Lung (tissue), 12 donors: ENCODE results near the gene POLL. TPM values are rescaled to one million over a fixed set of nuclear protein-coding genes. Genes with fewer than 3 reads are reported as not detected.

Experiments
- ATAC-seq: fragments of 200-7000 bp; cut with Tn5 transposase; one replicate; pipeline ENCODE4 v1.9.1; 2020; ENCODE audit warnings: moderate number of reproducible peaks; ENCODE audit not compliant: insufficient read depth, low FRiP score
- DNase-seq, 3 donors: peaks; one replicate each; pipeline ENCODE4 v3.0.0-alpha.2; 2013 to 2017
- H3K27ac ChIP-seq, 2 donors: one replicate each; pipeline ENCODE4 v1.5.1; 2013; ENCODE audit warnings: mild to moderate bottlenecking in 2 of 2, moderate library complexity in 2 of 2, control low read depth in 1 of 2, inconsistent platforms in 1 of 2, low read depth in 1 of 2, low read length in 1 of 2
- H3K27me3 ChIP-seq, 3 donors: one replicate each; pipeline ENCODE4 v1.5.1; 2013; ENCODE audit warnings: low read length in 2 of 3; ENCODE audit not compliant: control insufficient read depth in 3 of 3, insufficient read depth in 3 of 3
- H3K36me3 ChIP-seq, 4 donors: one replicate each; pipeline ENCODE4 v1.5.1; 2013; ENCODE audit warnings: low read length in 4 of 4, mild to moderate bottlenecking in 1 of 4, moderate library complexity in 1 of 4; ENCODE audit not compliant: control insufficient read depth in 4 of 4, insufficient read depth in 4 of 4
- H3K4me1 ChIP-seq, 5 donors: one replicate each; pipeline ENCODE4 v1.5.1; 2013; ENCODE audit warnings: low read length in 5 of 5, mild to moderate bottlenecking in 2 of 5, moderate library complexity in 1 of 5; ENCODE audit not compliant: control insufficient read depth in 5 of 5, insufficient read depth in 5 of 5
- H3K4me3 ChIP-seq: one replicate; pipeline ENCODE4 v1.5.1; 2013; ENCODE audit warnings: mild to moderate bottlenecking, control low read depth, moderate library complexity
- H3K9ac ChIP-seq, 2 donors: one replicate each; pipeline ENCODE4 v1.5.1; 2013; ENCODE audit warnings: low read length in 2 of 2, control low read depth in 1 of 2; ENCODE audit not compliant: insufficient read depth in 1 of 2
- H3K9me3 ChIP-seq, 4 donors: one replicate each; pipeline ENCODE4 v1.5.1; 2013; ENCODE audit warnings: low read length in 3 of 4, mild to moderate bottlenecking in 1 of 4, moderate library complexity in 1 of 4; ENCODE audit not compliant: control insufficient read depth in 4 of 4, insufficient read depth in 3 of 4
- WGBS, 2 donors: extraction: QIAGEN DNeasy Blood & Tissue Kit; methylation state at CpG; one replicate each; pipeline ENCODE4 v1.1.7; 2013; 5-methylcytosine and 5-hydroxymethylcytosine counted together
- polyA plus RNA-seq, 2 donors: library from polyadenylated mRNA; stranded (reverse); fragments of 200-250 nt; gene quantifications; one replicate each; pipeline ENCODE4 v1.2.1, GENCODE V29; 2013
- total RNA-seq, 2 donors: library from RNA; depleted of rRNA in 1 of 2; stranded (reverse); fragments of >200 nt in 1 of 2; gene quantifications; one replicate each; pipeline ENCODE4 v1.2.1, GENCODE V29; 2014 to 2021
- TF ChIP-seq, protein P1 (sequence below): IDR thresholded peaks from 2 replicates; pipeline ENCODE4 v1.5.1; 2012; ENCODE audit warnings: mild to moderate bottlenecking; ENCODE audit errors: control extremely low read depth, extremely low read depth
- donor health status: control.
- donor health status: control.
- donor health status: Bipolar disorder and iron deficiency.
- donor health status: healthy.
- donor health status: DM: yes; HTN: yes; CAD: no.

Gene POLL
- total and polyA plus RNA-seq, 4 donors: 16.6 to 26.9 (median 25.0) TPM

DNA sequence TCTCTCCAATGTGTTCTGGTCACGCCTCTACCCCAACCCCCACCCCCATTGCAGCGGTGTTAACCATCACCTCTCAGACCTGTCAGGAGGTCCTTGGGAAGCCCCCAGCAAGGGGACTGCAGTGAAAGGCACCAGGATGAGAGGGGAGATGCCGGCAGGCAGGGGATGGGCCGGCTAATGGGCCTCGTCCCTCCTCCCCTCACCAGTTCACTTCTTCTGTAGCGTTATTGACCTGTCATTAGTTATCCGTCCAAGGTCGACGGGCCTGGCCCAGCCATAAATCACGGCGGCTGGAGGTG lies 18.8 kb downstream of the POLL start:
- Histone ChIP-seq H3K27ac (no peak overlapping the region), H3K4me3 (no peak overlapping the region), H3K36me3 (no peaks in the 10 kb centered on the region), H3K9ac (no peak overlapping the region), H3K4me1 (peaks cover 0 to 12% (median 0%) of the 10 kb centered on the region in 5 donors), H3K27me3 (peaks cover 0 to 49% (median 19%) of the 10 kb centered on the region in 3 donors), H3K9me3 (peaks cover 0 to 7% (median 3%) of the 10 kb centered on the region in 4 donors)
- ATAC-seq (no peak), DNase-seq (no peak)
- TF ChIP-seq, protein P1, sequence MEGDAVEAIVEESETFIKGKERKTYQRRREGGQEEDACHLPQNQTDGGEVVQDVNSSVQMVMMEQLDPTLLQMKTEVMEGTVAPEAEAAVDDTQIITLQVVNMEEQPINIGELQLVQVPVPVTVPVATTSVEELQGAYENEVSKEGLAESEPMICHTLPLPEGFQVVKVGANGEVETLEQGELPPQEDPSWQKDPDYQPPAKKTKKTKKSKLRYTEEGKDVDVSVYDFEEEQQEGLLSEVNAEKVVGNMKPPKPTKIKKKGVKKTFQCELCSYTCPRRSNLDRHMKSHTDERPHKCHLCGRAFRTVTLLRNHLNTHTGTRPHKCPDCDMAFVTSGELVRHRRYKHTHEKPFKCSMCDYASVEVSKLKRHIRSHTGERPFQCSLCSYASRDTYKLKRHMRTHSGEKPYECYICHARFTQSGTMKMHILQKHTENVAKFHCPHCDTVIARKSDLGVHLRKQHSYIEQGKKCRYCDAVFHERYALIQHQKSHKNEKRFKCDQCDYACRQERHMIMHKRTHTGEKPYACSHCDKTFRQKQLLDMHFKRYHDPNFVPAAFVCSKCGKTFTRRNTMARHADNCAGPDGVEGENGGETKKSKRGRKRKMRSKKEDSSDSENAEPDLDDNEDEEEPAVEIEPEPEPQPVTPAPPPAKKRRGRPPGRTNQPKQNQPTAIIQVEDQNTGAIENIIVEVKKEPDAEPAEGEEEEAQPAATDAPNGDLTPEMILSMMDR: no peak
- WGBS, 2 donors: 9% methylated on average over 11 of the region's 11 CpGs

DNA sequence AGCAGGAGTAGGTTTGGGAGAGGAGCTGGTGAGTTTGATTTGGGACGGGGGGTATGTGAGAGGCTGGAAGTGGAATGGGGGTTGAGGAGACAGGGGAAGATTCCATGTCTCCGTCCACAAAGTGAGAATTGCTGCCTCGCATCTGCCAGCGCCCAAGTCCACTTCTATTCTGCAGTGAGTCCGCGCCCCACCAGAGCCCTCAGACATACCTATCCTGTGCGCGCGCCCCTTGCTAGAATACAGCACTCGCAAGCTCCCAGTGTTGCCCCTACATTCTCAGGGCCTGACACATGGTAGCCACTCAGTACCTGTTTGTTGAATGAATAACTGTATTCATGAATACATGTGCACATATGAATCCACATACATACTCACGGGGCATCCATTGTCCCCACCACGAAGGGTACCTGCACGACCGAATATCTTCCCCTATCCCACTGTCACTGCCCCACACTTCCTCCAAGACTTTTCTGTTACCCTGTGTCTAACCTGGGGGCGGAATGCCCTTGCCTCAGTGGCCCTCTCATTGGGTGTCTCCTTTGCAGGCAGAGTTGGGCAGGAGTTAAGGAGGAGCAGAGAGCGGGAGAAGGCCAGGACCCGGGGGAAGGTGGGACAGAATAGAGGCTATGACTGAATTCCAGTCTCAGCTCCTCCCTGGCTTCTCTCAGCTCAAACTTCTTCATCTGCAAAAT lies 19.9 kb downstream of the POLL start:
- no peak for DNase-seq
- no peak overlapping the region for H3K27ac ChIP-seq
- TF ChIP-seq, protein P1: no peak
- H3K4me3 ChIP-seq: no peak overlapping the region
- H3K36me3 ChIP-seq: no peaks in the 10 kb centered on the region
- H3K27me3 ChIP-seq: peaks cover 0 to 50% (median 19%) of the 10 kb centered on the region in 3 donors
- 86 to 90% methylated on average over 17 of the region's 17 CpGs for WGBS, 2 donors
- no peak overlapping the region for H3K9ac ChIP-seq
- H3K4me1 ChIP-seq: peaks cover 0 to 12% (median 0%) of the 10 kb centered on the region in 5 donors
- H3K9me3 ChIP-seq: peaks cover 0 to 7% (median 3%) of the 10 kb centered on the region in 4 donors
- ATAC-seq: no peak

DNA sequence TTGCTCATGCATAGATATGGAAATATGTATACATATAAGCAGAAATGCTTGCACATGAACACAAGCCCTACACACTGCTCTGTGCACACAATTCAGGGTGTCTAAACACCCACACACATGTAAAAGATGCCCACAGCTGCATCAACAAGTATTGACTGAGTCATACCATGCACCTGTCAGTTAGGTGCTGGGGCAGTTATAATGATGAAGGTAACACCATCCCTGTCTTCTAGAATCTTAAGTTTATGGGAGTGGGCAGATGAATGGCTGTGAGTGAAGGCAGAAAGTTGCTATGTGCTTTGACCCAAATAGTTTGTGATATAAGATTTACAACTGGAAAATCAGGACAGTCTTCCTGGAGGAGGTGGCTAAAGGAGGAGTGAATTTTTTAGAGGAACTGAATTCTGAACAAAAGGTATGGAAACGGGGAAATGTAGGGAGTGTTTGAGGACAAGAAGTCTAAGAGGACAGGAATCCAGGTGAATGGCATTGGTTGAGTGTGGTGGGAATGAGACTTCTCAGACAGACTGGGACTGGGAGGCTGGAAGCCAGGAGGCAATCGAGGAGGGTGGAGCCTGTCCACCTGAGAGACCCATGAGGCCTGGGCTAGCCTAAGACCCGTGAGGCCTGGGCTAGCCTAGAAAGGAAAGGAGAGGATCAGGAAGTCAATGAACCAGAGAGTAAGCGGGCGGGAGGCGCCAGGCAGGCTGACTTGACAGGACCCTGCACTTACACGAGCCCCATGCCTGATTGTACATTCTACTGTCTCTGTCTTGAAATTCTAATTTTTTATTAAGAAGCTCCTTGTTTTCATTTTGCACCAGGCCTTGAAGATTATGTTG lies 20.7 kb downstream of the POLL start:
- Histone ChIP-seq H3K4me1 (peaks cover 0 to 12% (median 0%) of the 10 kb centered on the region in 5 donors), H3K9me3 (peaks cover 0 to 2% (median 0%) of the 10 kb centered on the region in 4 donors), H3K9ac (no peak overlapping the region), H3K36me3 (no peaks in the 10 kb centered on the region), H3K27me3 (peaks cover 0 to 53% (median 19%) of the 10 kb centered on the region in 3 donors), H3K27ac (no peak overlapping the region), H3K4me3 (no peak overlapping the region)
- WGBS, 2 donors: 61 to 62% methylated on average over 7 of the region's 7 CpGs
- TF ChIP-seq, protein P1: no peak
- DNase-seq: no peak
- ATAC-seq: no peak
